Hepatocyte (in vitro differentiated cells): ENCODE results near the gene APC. TPM values are rescaled to one million over a fixed set of nuclear protein-coding genes. Genes with fewer than 3 reads are reported as not detected.
A peak's percentile ranks its signal among the peaks of the same experiment; 100 is the strongest.

Source experiments
- DNase-seq: peaks from one replicate; pipeline ENCODE4 v3.0.0-alpha.2; 2016; ENCODE audit warnings: low spot score
- H2AFZ ChIP-seq: fragments of 200-600 bp; sonication (generic); 2 replicates; pipeline ENCODE4 v1.6.0; 2016; ENCODE audit warnings: antibody characterized with exemption, mild to moderate bottlenecking
- H3K27ac ChIP-seq: fragments of 200-600 bp; sonication (generic); 2 replicates; pipeline ENCODE4 v1.5.1; 2016; ENCODE audit warnings: mild to moderate bottlenecking
- H3K27me3 ChIP-seq: fragments of 200-600 bp; sonication (generic); 2 replicates; pipeline ENCODE4 v1.6.1; 2016
- H3K36me3 ChIP-seq: fragments of 200-600 bp; sonication (generic); replicated peaks from 2 replicates; pipeline ENCODE4 v1.5.1; 2016; ENCODE audit warnings: low read depth; ENCODE audit not compliant: insufficient read depth
- H3K4me1 ChIP-seq: fragments of 200-600 bp; sonication (generic); 2 replicates; pipeline ENCODE4 v1.5.1; 2016; ENCODE audit warnings: mild to moderate bottlenecking, moderate library complexity; ENCODE audit not compliant: insufficient read depth
- H3K4me2 ChIP-seq: fragments of 200-600 bp; sonication (generic); 2 replicates; pipeline ENCODE4 v1.6.0; 2016
- H3K4me3 ChIP-seq: fragments of 200-600 bp; sonication (generic); 2 replicates; pipeline ENCODE4 v1.5.1; 2016; ENCODE audit warnings: mild to moderate bottlenecking
- H3K79me2 ChIP-seq: fragments of 200-600 bp; sonication (generic); 2 replicates; pipeline ENCODE4 v1.6.0; 2017; ENCODE audit warnings: mild to moderate bottlenecking
- H3K9me2 ChIP-seq: fragments of 200-600 bp; sonication (generic); replicated peaks from 2 replicates; pipeline ENCODE4 v1.6.0; 2017; ENCODE audit warnings: mild to moderate bottlenecking; ENCODE audit not compliant: insufficient read depth
- H3K9me3 ChIP-seq: fragments of 200-600 bp; sonication (generic); 2 replicates; pipeline ENCODE4 v1.5.1; 2016; ENCODE audit warnings: low read depth, mild to moderate bottlenecking
- H4K20me1 ChIP-seq: fragments of 200-600 bp; sonication (generic); 2 replicates; pipeline ENCODE4 v1.6.0; 2016; ENCODE audit warnings: mild to moderate bottlenecking; ENCODE audit not compliant: insufficient read depth, poor library complexity, severe bottlenecking
- EZH2 ChIP-seq: fragments of 200-600 bp; sonication (generic); IDR thresholded peaks from 2 replicates; pipeline ENCODE4 v1.6.1; 2016; ENCODE audit warnings: antibody characterized with exemption, mild to moderate bottlenecking, borderline replicate concordance
- EZH2phosphoT487 ChIP-seq: fragments of 200-600 bp; sonication (generic); IDR thresholded peaks from one replicate; pipeline ENCODE4 v1.6.1; 2018; ENCODE audit warnings: antibody characterized with exemption, mild to moderate bottlenecking, low read depth, moderate library complexity; ENCODE audit not compliant: unreplicated experiment, severe bottlenecking
- WGBS: methylation state at CpG from one replicate; pipeline ENCODE4 v1.1.6; 2016; ENCODE audit warnings: low lambda C conversion rate; ENCODE audit errors: missing lambda C conversion rate; 5-methylcytosine and 5-hydroxymethylcytosine counted together
- polyA plus RNA-seq: library from polyadenylated mRNA; unstranded; fragments of >200 nt; fragmentation: Nextera tagmentation; extraction: Ambion mirVana; gene quantifications from 2 replicates; pipeline ENCODE4 v1.2.1, GENCODE V29; 2016
- total RNA-seq: library from RNA; depleted of rRNA; stranded (reverse); fragments of >200 nt; gene quantifications from 2 replicates; pipeline ENCODE4 v1.2.3, GENCODE V29; 2014
- TF ChIP-seq, protein P1 (sequence below): fragments of 200-600 bp; sonication (generic); IDR thresholded peaks from 2 replicates; pipeline ENCODE4 v1.5.1; 2016; ENCODE audit warnings: antibody characterized with exemption, mild to moderate bottlenecking; ENCODE audit not compliant: poor library complexity

APC gene
- total and polyA plus RNA-seq, 2 experiments from 2014 or later = 9.1 to 57.0 TPM

DNA sequence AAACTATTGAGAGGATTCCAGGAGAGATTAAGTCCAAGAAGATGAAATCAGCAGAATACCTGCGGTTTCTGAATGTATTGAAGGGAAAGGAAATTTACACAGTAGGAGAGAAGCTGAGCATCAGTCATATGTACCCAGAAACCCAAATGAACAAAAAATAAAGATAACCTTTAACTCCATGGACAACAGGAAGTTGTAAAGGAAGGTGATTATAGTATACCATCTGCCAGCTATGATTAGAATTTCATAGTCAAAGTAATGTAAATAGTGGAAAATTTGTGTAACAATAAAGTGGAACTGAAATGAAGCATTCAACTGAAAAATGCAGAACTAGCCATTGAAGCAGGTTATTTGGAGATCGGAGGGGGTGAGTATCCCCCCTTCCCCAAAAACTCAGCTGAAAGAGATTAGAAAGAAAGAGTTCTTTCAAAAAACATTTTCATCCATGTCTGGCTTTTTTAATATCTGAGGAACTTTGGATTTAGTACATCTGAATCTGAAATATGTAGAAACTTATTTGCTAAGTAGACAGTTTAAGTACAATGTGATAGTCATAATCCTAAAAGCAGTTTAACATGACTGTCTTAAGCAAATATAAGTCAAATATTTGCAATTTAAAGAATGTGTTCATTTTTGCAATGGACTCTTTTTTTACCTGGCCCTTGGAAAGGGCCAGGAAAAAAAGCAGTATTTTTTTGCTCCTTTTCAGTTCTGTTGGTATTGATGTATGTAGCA is 58.4 kb downstream of the APC start:
- TF ChIP-seq, protein P1, sequence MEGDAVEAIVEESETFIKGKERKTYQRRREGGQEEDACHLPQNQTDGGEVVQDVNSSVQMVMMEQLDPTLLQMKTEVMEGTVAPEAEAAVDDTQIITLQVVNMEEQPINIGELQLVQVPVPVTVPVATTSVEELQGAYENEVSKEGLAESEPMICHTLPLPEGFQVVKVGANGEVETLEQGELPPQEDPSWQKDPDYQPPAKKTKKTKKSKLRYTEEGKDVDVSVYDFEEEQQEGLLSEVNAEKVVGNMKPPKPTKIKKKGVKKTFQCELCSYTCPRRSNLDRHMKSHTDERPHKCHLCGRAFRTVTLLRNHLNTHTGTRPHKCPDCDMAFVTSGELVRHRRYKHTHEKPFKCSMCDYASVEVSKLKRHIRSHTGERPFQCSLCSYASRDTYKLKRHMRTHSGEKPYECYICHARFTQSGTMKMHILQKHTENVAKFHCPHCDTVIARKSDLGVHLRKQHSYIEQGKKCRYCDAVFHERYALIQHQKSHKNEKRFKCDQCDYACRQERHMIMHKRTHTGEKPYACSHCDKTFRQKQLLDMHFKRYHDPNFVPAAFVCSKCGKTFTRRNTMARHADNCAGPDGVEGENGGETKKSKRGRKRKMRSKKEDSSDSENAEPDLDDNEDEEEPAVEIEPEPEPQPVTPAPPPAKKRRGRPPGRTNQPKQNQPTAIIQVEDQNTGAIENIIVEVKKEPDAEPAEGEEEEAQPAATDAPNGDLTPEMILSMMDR = no peak
- TF ChIP-seq EZH2 (no peak), EZH2phosphoT487 (no peak)
- Histone ChIP-seq H3K9me2 (no peaks in the 10 kb centered on the region), H3K27me3 (no peaks in the 10 kb centered on the region), H3K4me3 (no peak overlapping the region), H3K79me2 (no peaks in the 10 kb centered on the region), H3K9me3 (no peaks in the 10 kb centered on the region), H2AFZ (no peak overlapping the region), H3K36me3 (no peaks in the 10 kb centered on the region), H3K4me2 (no peak overlapping the region), H3K4me1 (peaks cover 4% of the 10 kb centered on the region), H3K27ac (peak overlapping the region; percentile 8), H4K20me1 (no peaks in the 10 kb centered on the region)
- no peak for DNase-seq
- WGBS = 57% methylated on average over 2 of the region's 2 CpGs

DNA sequence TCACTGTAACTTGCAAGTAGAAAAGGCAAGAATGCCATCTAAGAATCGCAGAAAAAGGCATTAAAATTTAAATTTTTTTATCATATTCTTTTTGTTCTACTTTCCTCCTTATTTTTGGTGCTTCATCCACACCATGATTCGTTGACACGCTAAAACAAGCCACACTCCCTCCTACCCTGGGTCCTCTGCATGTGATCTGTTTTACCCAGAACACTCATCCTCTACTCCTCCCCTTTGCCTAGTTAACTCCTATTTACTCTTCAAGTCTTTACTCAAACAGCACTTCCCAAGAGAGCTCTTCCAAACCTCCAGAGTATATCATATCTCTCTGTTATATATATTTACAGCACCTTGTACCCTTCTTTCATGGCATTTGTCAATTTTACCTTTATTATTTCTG is 62.0 kb downstream of the APC start:
- Histone ChIP-seq H3K4me2 (no peak overlapping the region), H3K79me2 (no peaks in the 10 kb centered on the region), H3K27ac (no peak overlapping the region), H3K4me3 (no peak overlapping the region), H2AFZ (no peak overlapping the region), H3K9me3 (no peaks in the 10 kb centered on the region), H3K27me3 (no peaks in the 10 kb centered on the region), H4K20me1 (no peaks in the 10 kb centered on the region), H3K36me3 (peaks cover 8% of the 10 kb centered on the region), H3K9me2 (no peaks in the 10 kb centered on the region), H3K4me1 (peaks cover 4% of the 10 kb centered on the region)
- no peak for DNase-seq
- TF ChIP-seq EZH2phosphoT487 (no peak), EZH2 (no peak)
- TF ChIP-seq, protein P1 = no peak
- WGBS = 89% methylated on average over 3 of the region's 3 CpGs

DNA sequence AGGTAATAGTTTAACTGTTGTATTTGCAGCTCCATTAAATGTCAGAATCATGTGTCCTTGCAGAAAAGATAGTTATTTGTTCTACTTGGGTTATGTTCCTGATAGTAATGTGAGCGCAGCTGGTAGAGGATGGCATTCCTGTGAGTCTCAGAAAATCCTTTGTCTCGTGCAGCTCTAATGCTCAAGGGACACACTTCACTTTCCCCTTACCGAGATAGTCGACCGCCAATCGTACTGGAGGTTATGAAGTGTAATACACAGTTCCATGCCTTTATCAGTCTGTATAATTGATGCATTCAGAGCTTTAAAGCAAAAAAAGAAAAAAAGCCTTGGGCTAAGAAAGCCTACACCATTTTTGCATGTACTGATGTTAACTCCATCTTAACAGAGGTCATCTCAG is 63.2 kb downstream of the APC start:
- no peak overlapping the region for H2AFZ ChIP-seq
- no peak overlapping the region for H3K4me3 ChIP-seq
- WGBS = 96% methylated on average over 6 of the region's 6 CpGs
- H3K79me2 ChIP-seq = no peaks in the 10 kb centered on the region
- H3K4me1 ChIP-seq = no peaks in the 10 kb centered on the region
- no peaks in the 10 kb centered on the region for H4K20me1 ChIP-seq
- no peaks in the 10 kb centered on the region for H3K9me3 ChIP-seq
- H3K27ac ChIP-seq = no peak overlapping the region
- no peaks in the 10 kb centered on the region for H3K27me3 ChIP-seq
- H3K4me2 ChIP-seq = no peak overlapping the region
- no peak for DNase-seq
- H3K36me3 ChIP-seq = peaks cover 8% of the 10 kb centered on the region
- TF ChIP-seq EZH2 (no peak), EZH2phosphoT487 (no peak)
- TF ChIP-seq, protein P1 = no peak
- H3K9me2 ChIP-seq = no peaks in the 10 kb centered on the region
